ENCODE results near the gene IL34. TPM values are rescaled to one million over a fixed set of nuclear protein-coding genes. Genes with fewer than 3 reads are reported as not detected.

Gene IL34
- total and polyA plus RNA-seq, 2 experiments from 2014 or later, result 4.3 to 6.6 TPM

- peaks cover 10% of the 10 kb centered on the region; the same call in 1 of the 2 replicates for H3K4me1 ChIP-seq (ENCODE audit: insufficient read depth)
- no peaks in the 10 kb centered on the region for H3K9me2 ChIP-seq (ENCODE audit: insufficient read depth)
- no peak overlapping the region for H3K4me3 Mint-ChIP-seq
- no peaks in the 10 kb centered on the region for H3K79me2 ChIP-seq (replicated peaks; ENCODE audit: insufficient read depth)
- no peak overlapping the region for H3K27ac ChIP-seq (ENCODE audit: low read depth)
- 0 out of 2 replicates have a peak, but pooled peaks cover 3% of the 10 kb centered on the region for H4K20me1 ChIP-seq (replicated peaks; ENCODE audit: insufficient read depth)
- peaks cover 19% of the 10 kb centered on the region for H3F3A ChIP-seq (replicated peaks; ENCODE audit: low read depth)
- H3K36me3 ChIP-seq (ENCODE audit: insufficient read depth), result peaks cover 3% of the 10 kb centered on the region; the same call in 1 of the 2 replicates
- ATAC-seq (peak; percentile 19), DNase-seq (ENCODE audit: low spot score) (no peak)
- peaks cover 24% of the 10 kb centered on the region for H3K27me3 Mint-ChIP-seq (ENCODE audit: insufficient read depth, low read depth, poor library complexity)
- H3K27ac Mint-ChIP-seq, result no peak overlapping the region
- H3K36me3 Mint-ChIP-seq (ENCODE audit: low read depth), result peaks cover 14% of the 10 kb centered on the region
- no peaks in the 10 kb centered on the region; the same call in 2 of the 3 replicates for H3K9me3 Mint-ChIP-seq
- H2AFZ ChIP-seq, result no peak overlapping the region
- H3K4me1 Mint-ChIP-seq, result peaks cover 11% of the 10 kb centered on the region
- TF ChIP-seq EZH2phosphoT487 (IDR thresholded peaks at IDR 0.05; ENCODE audit: unreplicated experiment), result no peak
- TF ChIP-seq REST (IDR thresholded peaks at IDR 0.05; ENCODE audit: unreplicated experiment), result no peak
- TF ChIP-seq ETS1 (IDR thresholded peaks at IDR 0.05), result no peak
- no peak for TF ChIP-seq CREB1 (CRISPR knock-in tag; IDR thresholded peaks at IDR 0.05; ENCODE audit: low read depth)
- no peak overlapping the region for H3K4me2 ChIP-seq
- H3K4me3 ChIP-seq, result no peak overlapping the region
- H3K27me3 ChIP-seq (ENCODE audit: insufficient read depth), result 0 out of 2 replicates have a peak, but pooled peaks cover 14% of the 10 kb centered on the region
Measured at GRCh38 chr16:70608521-70608920, 37.8 kb upstream of the IL34 start.

GRCh38 chr16:70610273-70611223 is 35.8 kb upstream of the IL34 start:
- peaks cover 37% of the 10 kb centered on the region for H3F3A ChIP-seq (replicated peaks; ENCODE audit: low read depth)
- H4K20me1 ChIP-seq (replicated peaks; ENCODE audit: insufficient read depth), result peaks cover 3% of the 10 kb centered on the region; the same call in 1 of the 2 replicates
- H3K27ac ChIP-seq (ENCODE audit: low read depth), result no peak overlapping the region
- no peaks in the 10 kb centered on the region for H3K9me2 ChIP-seq (ENCODE audit: insufficient read depth)
- peak overlapping the region; percentile 15; the same call in 1 of the 2 replicates for H3K27ac Mint-ChIP-seq
- no peaks in the 10 kb centered on the region; the same call in 2 of the 3 replicates for H3K9me3 Mint-ChIP-seq
- H3K4me3 ChIP-seq, result no peak overlapping the region
- peaks cover 13% of the 10 kb centered on the region for H3K36me3 ChIP-seq (ENCODE audit: insufficient read depth)
- peaks cover 20% of the 10 kb centered on the region for H3K27me3 Mint-ChIP-seq (ENCODE audit: insufficient read depth, low read depth, poor library complexity)
- no peak overlapping the region for H3K4me3 Mint-ChIP-seq
- H3K4me1 Mint-ChIP-seq, result peaks cover 9% of the 10 kb centered on the region
- H3K79me2 ChIP-seq (replicated peaks; ENCODE audit: insufficient read depth), result no peaks in the 10 kb centered on the region; the same call in 1 of the 2 replicates
- H3K27me3 ChIP-seq (ENCODE audit: insufficient read depth), result 0 out of 2 replicates have a peak, but pooled peaks cover 14% of the 10 kb centered on the region
- H3K36me3 Mint-ChIP-seq (ENCODE audit: low read depth), result peaks cover 31% of the 10 kb centered on the region
- ATAC-seq, result peak; percentile 10
- no peak overlapping the region for H3K4me2 ChIP-seq
- no peak for DNase-seq (ENCODE audit: low spot score)
- H3K4me1 ChIP-seq (ENCODE audit: insufficient read depth), result peaks cover 13% of the 10 kb centered on the region; the same call in 1 of the 2 replicates
- no peak overlapping the region for H2AFZ ChIP-seq
- TF ChIP-seq JUNB (IDR thresholded peaks at IDR 0.05; ENCODE audit: unreplicated experiment) (no peak), ZNF114 (CRISPR knock-in tag; IDR thresholded peaks at IDR 0.05) (no peak), POLR2AphosphoS5 (IDR thresholded peaks at IDR 0.05; ENCODE audit: low read depth) (no peak; the same call in 1 of the 2 replicates), ZNF331 (CRISPR knock-in tag; IDR thresholded peaks at IDR 0.05; ENCODE audit: low read depth) (no peak), CTCF (conservative IDR thresholded peaks at IDR 0.05; ENCODE audit: low read depth in 2 of 2) (no peak; a peak in 1 of 4 replicates), EZH2phosphoT487 (IDR thresholded peaks at IDR 0.05; ENCODE audit: unreplicated experiment) (no peak), REST (IDR thresholded peaks at IDR 0.05; ENCODE audit: unreplicated experiment) (no peak), CREB1 (CRISPR knock-in tag; IDR thresholded peaks at IDR 0.05; ENCODE audit: low read depth) (no peak), STAT1 (IDR thresholded peaks at IDR 0.05; ENCODE audit: unreplicated experiment) (no peak)

Data from GM23338 (cell line).